C4-2B (cell line): ENCODE results near the gene ACP2.

ENCODE experiments used
- ZFX ChIP-seq: fragments of 450-650 bp; IDR thresholded peaks from 2 replicates; pipeline ENCODE4 v1.6.1; 2017
- TF ChIP-seq, protein P1 (sequence below): fragments of 450-650 bp; conservative IDR thresholded peaks from 2 replicates; pipeline ENCODE4 v1.5.1; 2017; ENCODE audit warnings: mild to moderate bottlenecking

DNA sequence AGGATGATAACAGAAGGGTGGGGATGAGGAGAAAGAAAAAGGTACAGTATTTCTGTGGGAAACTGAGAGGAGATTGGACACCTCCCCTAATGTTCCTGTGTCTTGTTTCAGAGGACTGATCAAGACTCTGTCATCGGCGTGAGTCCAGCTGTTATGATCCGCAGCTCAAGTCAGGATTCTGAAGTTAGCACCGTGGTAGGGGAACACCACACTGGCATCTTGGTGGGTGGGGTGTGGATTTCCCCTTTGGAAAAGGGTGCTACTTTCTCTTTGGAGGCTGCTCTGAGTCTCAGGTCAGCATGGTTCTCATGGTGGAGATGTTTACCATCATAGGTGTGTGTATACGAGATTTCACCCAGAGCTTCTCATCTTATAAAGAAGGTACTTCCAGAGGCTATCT lies 46.8 kb upstream of the ACP2 start:
- no peak for TF ChIP-seq ZFX
- TF ChIP-seq, protein P1, sequence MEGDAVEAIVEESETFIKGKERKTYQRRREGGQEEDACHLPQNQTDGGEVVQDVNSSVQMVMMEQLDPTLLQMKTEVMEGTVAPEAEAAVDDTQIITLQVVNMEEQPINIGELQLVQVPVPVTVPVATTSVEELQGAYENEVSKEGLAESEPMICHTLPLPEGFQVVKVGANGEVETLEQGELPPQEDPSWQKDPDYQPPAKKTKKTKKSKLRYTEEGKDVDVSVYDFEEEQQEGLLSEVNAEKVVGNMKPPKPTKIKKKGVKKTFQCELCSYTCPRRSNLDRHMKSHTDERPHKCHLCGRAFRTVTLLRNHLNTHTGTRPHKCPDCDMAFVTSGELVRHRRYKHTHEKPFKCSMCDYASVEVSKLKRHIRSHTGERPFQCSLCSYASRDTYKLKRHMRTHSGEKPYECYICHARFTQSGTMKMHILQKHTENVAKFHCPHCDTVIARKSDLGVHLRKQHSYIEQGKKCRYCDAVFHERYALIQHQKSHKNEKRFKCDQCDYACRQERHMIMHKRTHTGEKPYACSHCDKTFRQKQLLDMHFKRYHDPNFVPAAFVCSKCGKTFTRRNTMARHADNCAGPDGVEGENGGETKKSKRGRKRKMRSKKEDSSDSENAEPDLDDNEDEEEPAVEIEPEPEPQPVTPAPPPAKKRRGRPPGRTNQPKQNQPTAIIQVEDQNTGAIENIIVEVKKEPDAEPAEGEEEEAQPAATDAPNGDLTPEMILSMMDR = no peak
